Islet precursor cell (in vitro differentiated cells): Measurements from ENCODE around the gene USP20.

ENCODE experiments used
- DNase-seq: peaks from one replicate; pipeline ENCODE4 v3.0.0-alpha.2; 2018

Gene USP20

DNA sequence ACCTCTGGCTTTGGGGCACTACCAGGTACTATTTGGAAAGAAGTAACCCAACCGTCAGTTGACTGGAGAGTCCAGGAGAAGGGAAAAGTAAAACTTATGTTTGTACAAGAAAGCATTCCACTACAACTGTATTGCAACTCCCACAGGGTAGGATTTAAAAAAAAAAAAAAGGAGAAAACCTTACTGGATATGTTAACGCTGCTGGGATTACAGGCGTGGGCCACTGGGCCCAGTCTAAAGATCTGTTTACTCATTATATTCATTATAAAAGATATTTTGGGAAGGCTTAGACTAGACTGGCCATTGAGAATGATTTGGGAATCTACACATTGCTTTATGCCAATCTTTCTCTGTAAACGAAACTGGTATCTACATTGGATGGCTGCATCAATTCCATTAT is 86.6 kb downstream of the USP20 start:
- no peak for DNase-seq

DNA sequence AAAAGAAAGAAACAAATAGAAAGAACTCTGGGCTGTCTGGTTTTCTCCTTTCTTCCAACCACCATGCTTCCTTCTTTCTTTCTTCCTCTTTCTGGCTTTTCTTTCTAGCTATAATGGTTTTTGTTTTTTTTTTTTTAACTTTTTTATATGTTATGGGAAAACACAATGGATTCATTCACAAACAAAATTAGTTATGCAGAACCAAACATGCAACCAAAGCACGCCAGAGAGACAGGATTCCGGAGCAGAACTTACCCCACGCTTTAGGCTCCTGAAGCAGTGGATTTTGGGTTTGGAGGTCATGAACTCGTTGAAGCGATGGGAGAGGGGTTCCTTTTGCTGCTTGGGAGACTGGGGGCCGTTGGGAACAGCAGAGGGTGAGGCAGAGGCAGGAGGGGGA is 88.3 kb downstream of the USP20 start:
- DNase-seq: no peak

DNA sequence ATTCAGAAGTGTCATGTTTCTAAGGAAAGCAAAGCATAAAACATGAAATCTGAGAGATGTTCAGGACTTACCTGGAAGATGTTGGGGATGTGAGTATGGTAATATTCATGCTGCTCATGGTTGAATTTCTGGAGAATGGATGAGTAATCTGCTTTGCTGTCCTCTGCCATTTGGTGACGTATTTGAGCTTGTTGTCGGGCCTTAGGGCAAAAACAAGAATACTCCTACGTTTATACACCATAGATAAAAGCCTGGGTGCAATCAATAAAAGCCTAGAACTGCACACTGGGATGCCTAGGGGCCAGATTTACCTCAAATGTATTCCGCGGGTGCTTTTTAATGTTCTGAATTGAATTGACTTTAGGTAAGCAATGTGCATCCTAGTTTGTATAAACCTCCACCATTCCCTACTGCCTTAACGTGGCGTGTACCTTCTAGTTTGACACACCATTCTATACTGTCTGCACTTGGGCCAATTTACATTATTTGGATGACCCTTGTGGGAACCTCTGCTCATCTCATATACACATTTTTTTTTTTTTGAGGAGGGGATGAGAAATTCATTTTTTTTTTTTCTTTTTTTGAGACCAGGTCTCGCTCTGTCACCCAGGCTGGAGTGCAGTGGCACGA is 94.4 kb downstream of the USP20 start:
- no peak for DNase-seq

DNA sequence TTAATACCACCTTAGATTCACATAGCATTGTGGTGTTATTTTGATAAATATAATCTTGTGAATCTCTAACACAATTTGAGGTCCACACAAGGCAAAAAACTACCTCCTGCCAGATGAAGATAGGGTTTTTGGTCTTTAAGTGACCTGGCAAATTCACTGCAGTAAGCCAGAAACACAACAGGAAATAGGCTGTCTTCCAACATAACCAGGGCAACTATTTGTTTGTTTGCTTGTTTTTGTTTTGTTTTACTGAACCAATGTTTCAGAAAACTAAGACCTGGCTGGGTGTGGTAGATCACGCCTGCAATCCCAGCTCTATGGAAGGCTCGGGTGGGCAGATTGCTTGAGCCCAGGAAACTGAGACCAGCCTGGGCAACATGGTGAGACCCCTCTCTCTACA is 95.5 kb downstream of the USP20 start:
- no peak for DNase-seq
